ENCODE measurements around the gene KMT2B.

- TF ChIP-seq POLR2A (IDR thresholded peaks at IDR 0.05; ENCODE audit: low read length) = no peak
- no peak for TF ChIP-seq GATA1 (IDR thresholded peaks at IDR 0.05; ENCODE audit: low read depth, low read length)
These were observed 770 bp upstream of the KMT2B start for GRCh38 chr19:35716801-35717664.
